SJCRH30 (cell line): Measurements from ENCODE around the gene PLA2G4E. TPM values are rescaled to one million over a fixed set of nuclear protein-coding genes. Genes with fewer than 3 reads are reported as not detected.

ENCODE experiments used
- DNase-seq, 2 experiments: peaks; one replicate each; pipeline ENCODE4 v3.0.0-alpha.2; 2015 to 2020
- H3K27ac ChIP-seq: fragments of 250-450 bp; sonication (Bioruptor Pico); 2 replicates; pipeline ENCODE4 v1.5.1; 2020; ENCODE audit warnings: mild to moderate bottlenecking, moderate library complexity
- H3K27me3 ChIP-seq: fragments of 250-450 bp; sonication (Bioruptor Pico); 2 replicates; pipeline ENCODE4 v1.5.1; 2020; ENCODE audit warnings: mild to moderate bottlenecking, moderate library complexity
- H3K36me3 ChIP-seq: fragments of 250-450 bp; sonication (Bioruptor Pico); 2 replicates; pipeline ENCODE4 v1.5.1; 2020; ENCODE audit warnings: mild to moderate bottlenecking, moderate library complexity
- H3K4me1 ChIP-seq: fragments of 250-450 bp; sonication (Bioruptor Pico); 2 replicates; pipeline ENCODE4 v1.5.1; 2020; ENCODE audit warnings: mild to moderate bottlenecking, moderate library complexity
- H3K4me3 ChIP-seq: fragments of 250-450 bp; sonication (Bioruptor Pico); 2 replicates; pipeline ENCODE4 v1.5.1; 2020; ENCODE audit warnings: mild to moderate bottlenecking, moderate library complexity
- H3K9me3 ChIP-seq: fragments of 250-450 bp; sonication (Bioruptor Pico); replicated peaks from 2 replicates; pipeline ENCODE4 v1.5.1; 2020; ENCODE audit warnings: mild to moderate bottlenecking, moderate library complexity
- total RNA-seq: library from RNA; depleted of rRNA; stranded (reverse); fragments of >200 nt; shearing (Covaris generic); gene quantifications from 2 replicates; pipeline ENCODE4 v1.2.3, GENCODE V29; 2014

PLA2G4E gene
- total RNA-seq, 1 experiment from 2014 or later = not detected

- H3K27me3 ChIP-seq = no peaks in the 10 kb centered on the region
- H3K27ac ChIP-seq = no peak overlapping the region
- H3K4me1 ChIP-seq = peaks cover 4% of the 10 kb centered on the region; the same call in 1 of the 2 replicates
- H3K9me3 ChIP-seq = no peaks in the 10 kb centered on the region
- no peaks in the 10 kb centered on the region for H3K36me3 ChIP-seq
- DNase-seq = no peak
- no peak overlapping the region for H3K4me3 ChIP-seq
Observed at GRCh38 chr15:41995476-41995855, 25.4 kb downstream of the PLA2G4E start.

GRCh38 chr15:41994772-41995475 is 25.9 kb downstream of the PLA2G4E start:
- Histone ChIP-seq H3K4me1 (peaks cover 4% of the 10 kb centered on the region; the same call in 1 of the 2 replicates), H3K27ac (no peak overlapping the region), H3K9me3 (no peaks in the 10 kb centered on the region), H3K36me3 (no peaks in the 10 kb centered on the region), H3K4me3 (no peak overlapping the region), H3K27me3 (no peaks in the 10 kb centered on the region)
- no peak for DNase-seq

- H3K4me3 ChIP-seq = no peak overlapping the region
Observed at GRCh38 chr15:41994171-41994650, 26.6 kb downstream of the PLA2G4E start.

GRCh38 chr15:41993472-41994170 is 27.2 kb downstream of the PLA2G4E start:
- DNase-seq = peak; percentile 22 to 44
- H3K9me3 ChIP-seq = no peaks in the 10 kb centered on the region
- no peak overlapping the region for H3K4me3 ChIP-seq
- no peaks in the 10 kb centered on the region for H3K36me3 ChIP-seq
- H3K27me3 ChIP-seq = no peaks in the 10 kb centered on the region
- no peak overlapping the region for H3K27ac ChIP-seq
- H3K4me1 ChIP-seq = peaks cover 4% of the 10 kb centered on the region; the same call in 1 of the 2 replicates

More at GRCh38 chr15:41994171-41994650, 26.6 kb downstream of the PLA2G4E start:
- no peaks in the 10 kb centered on the region for H3K9me3 ChIP-seq
- DNase-seq = no peak
- no peak overlapping the region for H3K27ac ChIP-seq
- H3K36me3 ChIP-seq = no peaks in the 10 kb centered on the region
- H3K4me1 ChIP-seq = peaks cover 4% of the 10 kb centered on the region; the same call in 1 of the 2 replicates
- H3K27me3 ChIP-seq = no peaks in the 10 kb centered on the region

- Histone ChIP-seq H3K4me3 (no peak overlapping the region), H3K4me1 (peaks cover 4% of the 10 kb centered on the region; the same call in 1 of the 2 replicates), H3K27ac (no peak overlapping the region), H3K27me3 (no peaks in the 10 kb centered on the region), H3K9me3 (no peaks in the 10 kb centered on the region), H3K36me3 (no peaks in the 10 kb centered on the region)
- no peak for DNase-seq
Observed at GRCh38 chr15:41992803-41993190, 28.0 kb downstream of the PLA2G4E start.

GRCh38 chr15:41992151-41992802 is 28.6 kb downstream of the PLA2G4E start:
- Histone ChIP-seq H3K9me3 (no peaks in the 10 kb centered on the region), H3K27me3 (no peaks in the 10 kb centered on the region), H3K36me3 (no peaks in the 10 kb centered on the region), H3K27ac (no peak overlapping the region), H3K4me3 (no peak overlapping the region), H3K4me1 (peaks cover 4% of the 10 kb centered on the region; the same call in 1 of the 2 replicates)
- DNase-seq = no peak

GRCh38 chr15:41990691-41991090 is 30.2 kb downstream of the PLA2G4E start:
- Histone ChIP-seq H3K4me3 (no peak overlapping the region), H3K27ac (no peak overlapping the region), H3K36me3 (no peaks in the 10 kb centered on the region), H3K27me3 (no peaks in the 10 kb centered on the region), H3K4me1 (peaks cover 4% of the 10 kb centered on the region; the same call in 1 of the 2 replicates), H3K9me3 (no peaks in the 10 kb centered on the region)
- no peak for DNase-seq

- Histone ChIP-seq H3K27ac (no peak overlapping the region), H3K9me3 (no peaks in the 10 kb centered on the region), H3K4me1 (peaks cover 4% of the 10 kb centered on the region; the same call in 1 of the 2 replicates), H3K4me3 (no peak overlapping the region), H3K36me3 (no peaks in the 10 kb centered on the region), H3K27me3 (no peaks in the 10 kb centered on the region)
- DNase-seq = no peak
Observed at GRCh38 chr15:41990243-41990605, 30.6 kb downstream of the PLA2G4E start.

GRCh38 chr15:41989573-41990242 is 31.1 kb downstream of the PLA2G4E start:
- Histone ChIP-seq H3K4me3 (no peak overlapping the region), H3K27ac (no peak overlapping the region), H3K36me3 (no peaks in the 10 kb centered on the region), H3K9me3 (no peaks in the 10 kb centered on the region), H3K4me1 (peaks cover 4% of the 10 kb centered on the region; the same call in 1 of the 2 replicates), H3K27me3 (no peaks in the 10 kb centered on the region)
- DNase-seq = peak; percentile 79 to 89

GRCh38 chr15:41988896-41989572 is 31.8 kb downstream of the PLA2G4E start:
- no peaks in the 10 kb centered on the region for H3K9me3 ChIP-seq
- H3K27ac ChIP-seq = no peak overlapping the region
- H3K36me3 ChIP-seq = no peaks in the 10 kb centered on the region
- peaks cover 4% of the 10 kb centered on the region; the same call in 1 of the 2 replicates for H3K4me1 ChIP-seq
- DNase-seq = no peak
- no peak overlapping the region for H3K4me3 ChIP-seq
- H3K27me3 ChIP-seq = no peaks in the 10 kb centered on the region

- no peaks in the 10 kb centered on the region for H3K36me3 ChIP-seq
- H3K27ac ChIP-seq = no peak overlapping the region
- H3K4me3 ChIP-seq = no peak overlapping the region
- no peaks in the 10 kb centered on the region for H3K27me3 ChIP-seq
- no peak for DNase-seq
- no peaks in the 10 kb centered on the region for H3K4me1 ChIP-seq
- H3K9me3 ChIP-seq = no peaks in the 10 kb centered on the region
Observed at GRCh38 chr15:41987925-41988275, 32.9 kb downstream of the PLA2G4E start.

- no peak overlapping the region for H3K4me3 ChIP-seq
- H3K27ac ChIP-seq = no peak overlapping the region
- no peak for DNase-seq
- H3K4me1 ChIP-seq = no peaks in the 10 kb centered on the region
- H3K36me3 ChIP-seq = no peaks in the 10 kb centered on the region
- no peaks in the 10 kb centered on the region for H3K27me3 ChIP-seq
- no peaks in the 10 kb centered on the region for H3K9me3 ChIP-seq
Observed at GRCh38 chr15:41987246-41987924, 33.5 kb downstream of the PLA2G4E start.

- no peak overlapping the region for H3K4me3 ChIP-seq
- H3K27me3 ChIP-seq = no peaks in the 10 kb centered on the region; the same call in 1 of the 2 replicates
- no peaks in the 10 kb centered on the region for H3K9me3 ChIP-seq
- no peak for DNase-seq
- no peaks in the 10 kb centered on the region for H3K4me1 ChIP-seq
- no peaks in the 10 kb centered on the region for H3K36me3 ChIP-seq
- no peak overlapping the region for H3K27ac ChIP-seq
Observed at GRCh38 chr15:41985236-41986160, 35.3 kb downstream of the PLA2G4E start.
